ENCODE data around the gene HBA1.
"Not testable (repeated sequence)": the region's sequence is repeated elsewhere in the genome, so short reads cannot be mapped to it uniquely, and the experiment has no call there.

Gene HBA1

DNA sequence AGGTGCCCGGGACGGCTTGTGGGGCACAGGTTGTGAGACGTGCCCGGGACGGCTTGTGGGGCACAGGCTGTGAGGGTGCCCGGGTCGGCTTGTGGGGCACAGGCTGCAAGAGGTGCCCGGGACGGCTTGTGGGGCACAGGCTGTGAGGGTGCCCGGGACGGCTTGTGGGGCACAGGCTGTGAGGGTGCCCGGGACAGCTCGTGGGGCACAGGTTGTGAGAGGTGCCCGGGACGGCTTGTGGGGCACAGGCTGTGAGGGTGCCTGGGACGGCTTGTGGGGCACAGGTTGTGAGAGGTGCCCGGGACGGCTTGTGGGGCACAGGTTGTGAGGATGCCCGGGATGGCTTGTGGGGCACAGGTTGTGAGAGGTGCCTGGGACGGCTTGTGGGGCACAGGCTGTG is 16.2 kb upstream of the HBA1 start:
- not testable (repeated sequence) for H3K27ac ChIP-seq (ENCODE audit: low read depth, low read length); H3K9ac ChIP-seq (ENCODE audit: low read depth in 1 of 2, low read length in 2 of 2); H3K4me1 ChIP-seq (ENCODE audit: control insufficient read depth in 1 of 2, insufficient read depth in 2 of 2, low read length in 2 of 2); H3K36me3 ChIP-seq (ENCODE audit: control insufficient read depth in 1 of 2, insufficient read depth in 2 of 2, low read length in 2 of 2); H3K4me3 ChIP-seq (ENCODE audit: low read depth in 1 of 2, low read length in 2 of 2); H3K9me3 ChIP-seq (ENCODE audit: control insufficient read depth in 1 of 2, low read length in 2 of 2)
- H3K27me3 ChIP-seq (ENCODE audit: control insufficient read depth in 1 of 2, insufficient read depth in 2 of 2, low read length in 2 of 2), result peaks cover 9 to 12% of the 10 kb centered on the region in 2 donors

DNA sequence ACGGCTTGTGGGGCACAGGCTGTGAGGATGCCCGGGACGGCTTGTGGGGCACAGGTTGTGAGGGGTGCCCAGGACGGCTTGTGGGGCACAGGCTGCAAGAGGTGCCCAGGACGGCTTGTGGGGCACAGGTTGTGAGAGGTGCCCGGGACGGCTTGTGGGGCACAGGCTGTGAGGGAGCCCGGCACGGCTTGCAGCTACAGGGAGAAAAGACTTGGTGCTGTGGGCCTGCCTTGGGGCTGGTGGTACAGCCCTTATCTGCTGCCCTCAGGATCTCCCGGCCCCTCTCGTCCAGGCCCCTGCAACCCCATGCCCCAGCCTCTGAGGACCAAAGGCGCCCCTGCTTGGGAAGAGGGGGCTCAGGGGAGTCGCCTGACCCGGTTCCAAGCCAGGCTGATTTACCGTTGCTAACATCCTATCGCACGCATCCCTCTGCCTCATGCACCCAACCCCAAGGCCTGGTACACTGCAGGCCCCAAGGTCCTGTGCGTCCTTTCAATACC is 15.7 kb upstream of the HBA1 start:
- H3K9ac ChIP-seq (ENCODE audit: low read depth in 1 of 2, low read length in 2 of 2), result no peak overlapping the region
- H3K9me3 ChIP-seq (ENCODE audit: control insufficient read depth in 1 of 2, low read length in 2 of 2), result no peaks in the 10 kb centered on the region
- peaks cover 0 to 8% of the 10 kb centered on the region in 2 donors for H3K4me1 ChIP-seq (ENCODE audit: control insufficient read depth in 1 of 2, insufficient read depth in 2 of 2, low read length in 2 of 2)
- no peak overlapping the region for H3K4me3 ChIP-seq (ENCODE audit: low read depth in 1 of 2, low read length in 2 of 2)
- H3K36me3 ChIP-seq (ENCODE audit: control insufficient read depth in 1 of 2, insufficient read depth in 2 of 2, low read length in 2 of 2), result no peaks in the 10 kb centered on the region
- H3K27ac ChIP-seq (ENCODE audit: low read depth, low read length), result no peak overlapping the region
- peaks cover 11 to 17% of the 10 kb centered on the region in 2 donors for H3K27me3 ChIP-seq (ENCODE audit: control insufficient read depth in 1 of 2, insufficient read depth in 2 of 2, low read length in 2 of 2)

DNA sequence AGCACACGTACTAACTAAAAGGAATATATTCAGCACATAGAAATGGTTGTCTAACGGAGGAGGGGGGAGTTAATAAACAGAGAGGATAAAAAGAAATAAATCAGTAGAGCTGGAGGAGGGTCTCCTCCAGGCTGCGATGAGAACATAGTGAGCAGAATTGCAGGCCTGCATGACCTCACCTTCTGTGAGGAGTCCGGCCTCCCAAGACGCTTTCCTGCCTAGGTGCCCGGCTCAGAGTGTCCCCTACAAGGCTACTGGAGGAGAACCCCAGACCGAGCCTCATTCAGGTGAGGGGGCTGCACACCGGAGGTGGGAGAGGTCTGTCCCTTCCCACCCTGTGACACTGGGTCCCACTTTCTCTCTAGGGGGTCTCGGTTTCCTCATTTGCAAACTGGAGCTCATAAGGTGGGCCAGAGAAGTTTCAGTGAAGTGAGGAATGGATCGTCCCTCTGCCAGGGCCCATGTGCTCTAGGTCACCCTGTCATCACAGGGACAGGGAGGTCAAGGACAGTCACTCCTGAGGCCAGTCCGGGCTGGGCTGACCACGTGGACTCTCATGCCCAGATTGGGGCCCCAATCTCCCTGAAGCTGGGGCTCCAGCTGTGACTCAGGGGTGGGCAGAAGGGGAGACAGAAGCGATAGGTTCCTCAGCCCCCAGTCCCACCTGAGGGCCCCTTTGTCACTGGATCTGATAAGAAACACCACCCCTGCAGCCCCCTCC is 14.0 kb upstream of the HBA1 start:
- Histone ChIP-seq H3K36me3 (ENCODE audit: control insufficient read depth in 1 of 2, insufficient read depth in 2 of 2, low read length in 2 of 2) (no peaks in the 10 kb centered on the region), H3K4me3 (ENCODE audit: low read depth in 1 of 2, low read length in 2 of 2) (no peak overlapping the region), H3K9ac (ENCODE audit: low read depth in 1 of 2, low read length in 2 of 2) (no peak overlapping the region), H3K27me3 (ENCODE audit: control insufficient read depth in 1 of 2, insufficient read depth in 2 of 2, low read length in 2 of 2) (peaks cover 24 to 34% of the 10 kb centered on the region in 2 donors), H3K4me1 (ENCODE audit: control insufficient read depth in 1 of 2, insufficient read depth in 2 of 2, low read length in 2 of 2) (peaks cover 5 to 13% of the 10 kb centered on the region in 2 donors), H3K27ac (ENCODE audit: low read depth, low read length) (no peak overlapping the region), H3K9me3 (ENCODE audit: control insufficient read depth in 1 of 2, low read length in 2 of 2) (no peaks in the 10 kb centered on the region)

DNA sequence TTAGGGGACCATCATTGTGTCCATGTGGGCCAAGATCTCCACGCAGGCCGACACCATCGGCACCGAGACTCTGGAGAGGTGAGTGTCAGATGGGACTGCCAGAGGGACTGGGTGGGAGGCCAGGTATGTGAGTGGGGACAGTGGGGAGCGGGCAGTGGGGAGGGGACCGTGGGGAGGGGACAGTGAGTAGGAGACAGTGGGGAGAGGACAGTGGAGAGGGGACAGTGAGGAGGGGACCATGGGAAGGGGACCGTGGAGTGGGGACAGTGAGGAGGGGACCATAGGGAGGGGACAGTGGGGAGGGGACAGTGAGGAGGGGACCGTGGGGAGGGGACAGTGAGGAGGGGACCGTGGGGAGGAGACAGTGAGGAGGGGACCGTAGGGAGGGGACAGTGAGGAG is 13.3 kb upstream of the HBA1 start:
- Histone ChIP-seq H3K4me1 (ENCODE audit: control insufficient read depth in 1 of 2, insufficient read depth in 2 of 2, low read length in 2 of 2) (peaks cover 5 to 13% of the 10 kb centered on the region in 2 donors), H3K27me3 (ENCODE audit: control insufficient read depth in 1 of 2, insufficient read depth in 2 of 2, low read length in 2 of 2) (peaks cover 31 to 37% of the 10 kb centered on the region in 2 donors)
- H3K9ac ChIP-seq (ENCODE audit: low read depth in 1 of 2, low read length in 2 of 2); H3K27ac ChIP-seq (ENCODE audit: low read depth, low read length); H3K9me3 ChIP-seq (ENCODE audit: control insufficient read depth in 1 of 2, low read length in 2 of 2); H3K4me3 ChIP-seq (ENCODE audit: low read depth in 1 of 2, low read length in 2 of 2); H3K36me3 ChIP-seq (ENCODE audit: control insufficient read depth in 1 of 2, insufficient read depth in 2 of 2, low read length in 2 of 2): not testable (repeated sequence)

DNA sequence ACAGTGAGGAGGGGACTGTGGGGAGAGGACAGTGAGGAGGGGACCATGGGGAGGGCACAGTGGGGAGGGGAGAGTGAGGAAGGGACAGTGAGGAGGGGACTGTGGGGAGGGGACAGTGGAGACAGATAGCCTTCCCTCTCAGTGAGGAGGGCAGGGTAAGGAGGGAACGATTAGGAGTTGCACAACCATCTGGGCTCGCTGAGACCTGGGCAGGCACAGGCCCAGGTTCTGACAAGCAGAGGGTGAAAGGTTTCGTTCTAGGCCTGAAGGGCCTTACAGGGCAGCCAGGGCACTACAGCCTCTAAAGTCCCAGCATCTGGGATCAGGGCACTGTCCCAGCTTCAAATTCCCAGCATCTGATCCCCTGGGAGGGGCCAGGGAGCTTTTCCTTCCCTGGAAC is 12.8 kb upstream of the HBA1 start:
- not testable (repeated sequence) for H3K36me3 ChIP-seq (ENCODE audit: control insufficient read depth in 1 of 2, insufficient read depth in 2 of 2, low read length in 2 of 2); H3K27ac ChIP-seq (ENCODE audit: low read depth, low read length); H3K4me3 ChIP-seq (ENCODE audit: low read depth in 1 of 2, low read length in 2 of 2); H3K9ac ChIP-seq (ENCODE audit: low read depth in 1 of 2, low read length in 2 of 2); H3K9me3 ChIP-seq (ENCODE audit: control insufficient read depth in 1 of 2, low read length in 2 of 2)
- peaks cover 36 to 42% of the 10 kb centered on the region in 2 donors for H3K27me3 ChIP-seq (ENCODE audit: control insufficient read depth in 1 of 2, insufficient read depth in 2 of 2, low read length in 2 of 2)
- peaks cover 5 to 13% of the 10 kb centered on the region in 2 donors for H3K4me1 ChIP-seq (ENCODE audit: control insufficient read depth in 1 of 2, insufficient read depth in 2 of 2, low read length in 2 of 2)

DNA sequence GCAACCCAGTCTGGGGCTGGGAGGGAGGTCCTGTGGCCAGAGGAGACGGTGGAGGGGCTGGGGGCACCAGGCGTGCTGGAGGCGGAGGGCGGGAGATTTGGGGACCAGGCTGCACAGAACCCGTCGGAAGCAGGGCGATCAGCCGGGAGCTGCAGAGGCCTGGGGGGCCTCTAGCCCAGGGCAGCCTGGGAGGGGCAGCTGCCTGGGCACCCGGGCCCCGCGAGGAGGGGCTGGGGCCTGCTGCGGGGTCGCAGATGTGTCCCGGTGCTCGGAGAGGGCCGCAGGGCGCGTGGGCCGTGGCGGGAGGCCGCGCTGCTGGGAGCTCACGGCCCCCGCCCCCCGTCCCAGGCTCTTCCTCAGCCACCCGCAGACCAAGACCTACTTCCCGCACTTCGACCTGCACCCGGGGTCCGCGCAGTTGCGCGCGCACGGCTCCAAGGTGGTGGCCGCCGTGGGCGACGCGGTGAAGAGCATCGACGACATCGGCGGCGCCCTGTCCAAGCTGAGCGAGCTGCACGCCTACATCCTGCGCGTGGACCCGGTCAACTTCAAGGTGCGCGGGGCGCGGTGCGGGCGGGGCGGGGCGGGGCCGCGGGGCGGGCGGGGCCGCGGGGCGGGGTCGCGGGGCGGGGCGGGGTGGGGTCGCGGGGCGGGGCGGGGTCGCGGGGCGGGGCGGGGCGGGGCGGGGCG is 12.2 kb upstream of the HBA1 start:
- H3K9ac ChIP-seq (ENCODE audit: low read depth in 1 of 2, low read length in 2 of 2); H3K4me3 ChIP-seq (ENCODE audit: low read depth in 1 of 2, low read length in 2 of 2); H3K27ac ChIP-seq (ENCODE audit: low read depth, low read length); H3K36me3 ChIP-seq (ENCODE audit: control insufficient read depth in 1 of 2, insufficient read depth in 2 of 2, low read length in 2 of 2); H3K9me3 ChIP-seq (ENCODE audit: control insufficient read depth in 1 of 2, low read length in 2 of 2): not testable (repeated sequence)
- Histone ChIP-seq H3K4me1 (ENCODE audit: control insufficient read depth in 1 of 2, insufficient read depth in 2 of 2, low read length in 2 of 2) (peaks cover 5 to 13% of the 10 kb centered on the region in 2 donors), H3K27me3 (ENCODE audit: control insufficient read depth in 1 of 2, insufficient read depth in 2 of 2, low read length in 2 of 2) (peaks cover 42 to 48% of the 10 kb centered on the region in 2 donors)

DNA sequence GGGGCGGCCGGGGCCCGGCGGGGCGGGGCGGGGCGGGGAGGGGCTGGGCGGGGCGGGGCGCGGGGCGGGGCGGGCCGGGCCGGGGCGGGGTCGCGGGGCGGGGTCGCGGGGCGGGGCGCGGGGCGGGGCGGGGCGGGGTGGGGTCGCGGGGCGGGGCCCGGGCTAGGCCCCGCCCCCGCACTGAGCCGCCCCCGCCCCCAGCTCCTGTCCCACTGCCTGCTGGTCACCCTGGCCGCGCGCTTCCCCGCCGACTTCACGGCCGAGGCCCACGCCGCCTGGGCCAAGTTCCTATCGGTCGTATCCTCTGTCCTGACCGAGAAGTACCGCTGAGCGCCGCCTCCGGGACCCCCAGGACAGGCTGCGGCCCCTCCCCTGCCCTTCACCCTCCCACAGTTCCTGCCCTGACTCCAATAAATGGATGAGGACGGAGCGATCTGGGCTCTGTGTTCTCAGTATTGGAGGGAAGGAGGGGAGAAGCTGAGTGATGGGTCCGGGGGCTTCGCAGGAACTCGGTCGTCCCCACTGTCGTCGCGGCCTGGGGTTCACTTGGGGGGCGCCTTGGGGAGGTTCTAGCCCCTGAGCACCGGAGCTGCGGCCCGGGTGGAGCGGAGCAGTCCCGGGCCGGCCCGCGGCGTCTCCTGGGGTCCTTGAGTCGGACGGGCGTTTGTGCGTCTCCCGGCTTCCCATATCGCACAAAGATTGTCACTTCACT is 11.5 kb upstream of the HBA1 start:
- Histone ChIP-seq H3K9me3 (ENCODE audit: control insufficient read depth in 1 of 2, low read length in 2 of 2) (no peaks in the 10 kb centered on the region), H3K4me3 (ENCODE audit: low read depth in 1 of 2, low read length in 2 of 2) (no peak overlapping the region), H3K27me3 (ENCODE audit: control insufficient read depth in 1 of 2, insufficient read depth in 2 of 2, low read length in 2 of 2) (peaks cover 43 to 47% of the 10 kb centered on the region in 2 donors), H3K9ac (ENCODE audit: low read depth in 1 of 2, low read length in 2 of 2) (no peak overlapping the region), H3K36me3 (ENCODE audit: control insufficient read depth in 1 of 2, insufficient read depth in 2 of 2, low read length in 2 of 2) (no peaks in the 10 kb centered on the region), H3K27ac (ENCODE audit: low read depth, low read length) (no peak overlapping the region), H3K4me1 (ENCODE audit: control insufficient read depth in 1 of 2, insufficient read depth in 2 of 2, low read length in 2 of 2) (peaks cover 5 to 13% of the 10 kb centered on the region in 2 donors)

DNA sequence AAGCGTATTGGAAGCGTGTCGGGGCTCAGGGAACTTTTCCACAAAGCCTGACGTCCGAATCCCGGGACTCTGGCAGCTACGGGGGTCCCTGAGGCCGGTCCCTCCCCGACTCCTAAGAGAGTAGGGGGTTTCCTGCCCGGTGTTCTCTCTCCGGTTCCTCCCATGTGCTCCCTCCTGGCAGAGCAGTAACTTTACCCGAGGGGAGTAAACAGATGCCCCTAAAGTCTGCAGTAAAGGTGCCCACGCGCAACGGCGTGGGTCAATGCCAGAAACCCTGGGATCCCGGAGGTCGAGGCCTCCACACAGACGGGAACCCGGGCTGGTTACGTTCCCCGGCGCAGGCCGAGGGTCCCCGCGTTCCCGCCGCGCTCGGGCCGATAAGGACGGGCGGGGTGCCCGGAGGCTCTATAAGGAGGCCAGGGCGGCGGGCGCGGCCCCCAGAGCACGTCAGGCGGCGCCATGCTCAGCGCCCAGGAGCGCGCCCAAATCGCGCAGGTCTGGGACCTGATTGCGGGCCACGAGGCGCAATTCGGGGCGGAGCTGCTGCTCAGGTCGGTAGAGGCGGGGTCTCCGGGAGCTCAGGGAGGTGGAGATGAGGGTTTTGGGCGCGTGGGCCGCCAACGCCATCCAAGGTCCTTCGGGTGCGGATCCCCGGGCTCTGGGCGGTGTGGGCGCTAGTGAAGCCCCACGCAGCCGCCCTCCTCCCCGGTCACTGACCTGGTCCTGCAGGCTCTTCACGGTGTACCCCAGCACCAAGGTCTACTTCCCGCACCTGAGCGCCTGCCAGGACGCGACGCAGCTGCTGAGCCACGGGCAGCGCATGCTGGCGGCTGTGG is 10.7 kb upstream of the HBA1 start, which contains the start of gene HBM:
Gene HBM, plus strand, starts transcription at position 440 of the 836 bp plus-strand sequence. Its CDS starts 20 bp downstream, at position 460.
- peaks cover 5 to 13% of the 10 kb centered on the region in 2 donors for H3K4me1 ChIP-seq (ENCODE audit: control insufficient read depth in 1 of 2, insufficient read depth in 2 of 2, low read length in 2 of 2)
- H3K9ac ChIP-seq (ENCODE audit: low read depth in 1 of 2, low read length in 2 of 2), result no peak within 1 kb of the TSS
- no peak within 1 kb of the TSS for H3K27ac ChIP-seq (ENCODE audit: low read depth, low read length)
- no peaks in the 10 kb centered on the region for H3K36me3 ChIP-seq (ENCODE audit: control insufficient read depth in 1 of 2, insufficient read depth in 2 of 2, low read length in 2 of 2)
- H3K27me3 ChIP-seq (ENCODE audit: control insufficient read depth in 1 of 2, insufficient read depth in 2 of 2, low read length in 2 of 2), result peaks cover 43 to 47% of the 10 kb centered on the region in 2 donors
- no peaks in the 10 kb centered on the region for H3K9me3 ChIP-seq (ENCODE audit: control insufficient read depth in 1 of 2, low read length in 2 of 2)
- H3K4me3 ChIP-seq (ENCODE audit: low read depth in 1 of 2, low read length in 2 of 2), result no peak within 1 kb of the TSS

DNA sequence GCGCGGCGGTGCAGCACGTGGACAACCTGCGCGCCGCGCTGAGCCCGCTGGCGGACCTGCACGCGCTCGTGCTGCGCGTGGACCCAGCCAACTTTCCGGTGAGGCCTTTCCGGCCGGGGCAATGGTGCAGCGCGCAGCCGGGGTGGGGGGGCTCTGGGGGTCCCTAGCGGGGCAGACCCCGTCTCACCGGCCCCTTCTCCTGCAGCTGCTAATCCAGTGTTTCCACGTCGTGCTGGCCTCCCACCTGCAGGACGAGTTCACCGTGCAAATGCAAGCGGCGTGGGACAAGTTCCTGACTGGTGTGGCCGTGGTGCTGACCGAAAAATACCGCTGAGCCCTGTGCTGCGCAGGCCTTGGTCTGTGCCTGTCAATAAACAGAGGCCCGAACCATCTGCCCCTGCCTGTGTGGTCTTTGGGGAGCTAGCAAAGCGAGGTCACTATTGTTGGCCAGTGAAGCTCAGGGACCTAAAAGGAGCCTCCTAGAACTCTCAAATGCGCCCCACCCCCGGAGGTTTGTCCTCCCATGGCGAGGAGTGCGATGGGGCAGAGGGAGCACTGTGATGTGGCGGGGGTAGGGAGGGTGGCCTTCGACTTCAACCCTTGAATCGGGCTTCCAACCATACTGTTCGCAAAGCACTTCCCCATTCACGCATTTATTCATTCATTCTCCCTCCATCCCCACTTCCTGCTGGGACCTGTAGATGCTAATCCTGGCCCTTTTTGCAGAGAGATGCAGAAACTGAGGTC is 9.9 kb upstream of the HBA1 start:
- Histone ChIP-seq H3K27ac (ENCODE audit: low read depth, low read length) (no peak overlapping the region), H3K4me3 (ENCODE audit: low read depth in 1 of 2, low read length in 2 of 2) (no peak overlapping the region), H3K4me1 (ENCODE audit: control insufficient read depth in 1 of 2, insufficient read depth in 2 of 2, low read length in 2 of 2) (peaks cover 5 to 13% of the 10 kb centered on the region in 2 donors), H3K9me3 (ENCODE audit: control insufficient read depth in 1 of 2, low read length in 2 of 2) (no peaks in the 10 kb centered on the region), H3K36me3 (ENCODE audit: control insufficient read depth in 1 of 2, insufficient read depth in 2 of 2, low read length in 2 of 2) (no peaks in the 10 kb centered on the region), H3K9ac (ENCODE audit: low read depth in 1 of 2, low read length in 2 of 2) (no peak overlapping the region), H3K27me3 (ENCODE audit: control insufficient read depth in 1 of 2, insufficient read depth in 2 of 2, low read length in 2 of 2) (peaks cover 41 to 48% of the 10 kb centered on the region in 2 donors)

All from duodenal mucosa (tissue), 2 donors.